Neural progenitor cell (in vitro differentiated cells): ENCODE data around the gene TRAPPC12. TPM values are rescaled to one million over a fixed set of nuclear protein-coding genes. Genes with fewer than 3 reads are reported as not detected.

Experiments
- DNase-seq: peaks from one replicate; pipeline ENCODE4 v3.0.0-alpha.2; 2016; ENCODE audit warnings: low spot score
- H2AFZ ChIP-seq: fragments of 200-600 bp; sonication (generic); replicated peaks from 2 replicates; pipeline ENCODE4 v1.6.1; 2016; ENCODE audit warnings: antibody characterized with exemption
- H3F3A ChIP-seq: fragments of 200-600 bp; sonication (generic); 2 replicates; pipeline ENCODE4 v1.6.1; 2016; ENCODE audit warnings: antibody characterized with exemption, low read depth
- H3K27ac ChIP-seq: fragments of 200-600 bp; sonication (generic); 2 replicates; pipeline ENCODE4 v1.5.1; 2016; ENCODE audit warnings: mild to moderate bottlenecking
- H3K27me3 ChIP-seq: fragments of 200-600 bp; sonication (generic); 2 replicates; pipeline ENCODE4 v1.6.1; 2016; ENCODE audit warnings: mild to moderate bottlenecking, moderate library complexity
- H3K36me3 ChIP-seq: fragments of 200-600 bp; sonication (generic); 2 replicates; pipeline ENCODE4 v1.5.1; 2016
- H3K4me1 ChIP-seq: fragments of 200-600 bp; sonication (generic); 2 replicates; pipeline ENCODE4 v1.6.1; 2016; ENCODE audit warnings: mixed run types
- H3K4me2 ChIP-seq: fragments of 200-600 bp; sonication (generic); 2 replicates; pipeline ENCODE4 v1.6.1; 2016
- H3K4me3 ChIP-seq: fragments of 200-600 bp; sonication (generic); 2 replicates; pipeline ENCODE4 v1.5.1; 2016
- H3K79me2 ChIP-seq: fragments of 200-600 bp; sonication (generic); 2 replicates; pipeline ENCODE4 v1.6.1; 2016; ENCODE audit warnings: low read depth
- H3K9ac ChIP-seq: fragments of 200-600 bp; sonication (generic); 2 replicates; pipeline ENCODE4 v1.6.1; 2016
- H3K9me3 ChIP-seq: fragments of 200-600 bp; sonication (generic); 2 replicates; pipeline ENCODE4 v1.5.1; 2016; ENCODE audit warnings: low read depth
- H4K20me1 ChIP-seq: fragments of 200-600 bp; sonication (generic); 2 replicates; pipeline ENCODE4 v1.6.1; 2016; ENCODE audit warnings: low read depth
- H3K27ac Mint-ChIP-seq: 3 replicates; pipeline ENCODE4 v1.8.0; 2021; ENCODE audit warnings: mixed read lengths
- H3K27me3 Mint-ChIP-seq: 2 replicates; pipeline ENCODE4 v1.8.0; 2022; ENCODE audit warnings: low read depth, mild to moderate bottlenecking, inconsistent platforms, moderate library complexity, mixed read lengths; ENCODE audit not compliant: insufficient read depth
- H3K36me3 Mint-ChIP-seq: 3 replicates; pipeline ENCODE4 v1.8.0; 2021; ENCODE audit warnings: mixed read lengths
- H3K4me1 Mint-ChIP-seq: 3 replicates; pipeline ENCODE4 v1.8.0; 2021; ENCODE audit warnings: mixed read lengths
- H3K4me3 Mint-ChIP-seq: 3 replicates; pipeline ENCODE4 v1.8.0; 2021; ENCODE audit warnings: mild to moderate bottlenecking, moderate library complexity, mixed read lengths
- H3K9me3 Mint-ChIP-seq: 3 replicates; pipeline ENCODE4 v1.8.0; 2020; ENCODE audit warnings: mixed read lengths
- CTCF ChIP-seq: fragments of 200-600 bp; sonication (generic); IDR thresholded peaks from 2 replicates; pipeline ENCODE4 v1.5.1; 2017; ENCODE audit warnings: antibody characterized with exemption, mild to moderate bottlenecking
- EZH2 ChIP-seq: fragments of 200-600 bp; sonication (generic); IDR thresholded peaks from 2 replicates; pipeline ENCODE4 v1.6.1; 2017; ENCODE audit warnings: antibody characterized with exemption, mild to moderate bottlenecking, moderate library complexity
- EZH2phosphoT487 ChIP-seq: fragments of 200-600 bp; sonication (generic); IDR thresholded peaks from 2 replicates; pipeline ENCODE4 v1.6.1; 2017; ENCODE audit warnings: antibody characterized with exemption
- total RNA-seq: library from RNA; depleted of rRNA; stranded (reverse); fragments of >200 nt; gene quantifications from 2 replicates; pipeline ENCODE4 v1.2.3, GENCODE V29; 2015; ENCODE audit warnings: low replicate concordance

The TRAPPC12 gene
- total RNA-seq, 1 donor from 2014 or later, result 59.5 TPM

GRCh38 chr2:3478846-3479385, 99.4 kb downstream of the TRAPPC12 start:
- Mint-ChIP-seq H3K36me3 (peaks cover 7% of the 10 kb centered on the region), H3K27me3 (peaks cover 2% of the 10 kb centered on the region), H3K4me3 (no peak overlapping the region), H3K4me1 (peaks cover 11% of the 10 kb centered on the region), H3K9me3 (no peaks in the 10 kb centered on the region), H3K27ac (no peak overlapping the region)
- Histone ChIP-seq H3K9ac (no peak overlapping the region), H3K36me3 (no peaks in the 10 kb centered on the region), H3K27ac (no peak overlapping the region), H3K9me3 (no peaks in the 10 kb centered on the region), H4K20me1 (no peaks in the 10 kb centered on the region), H3K79me2 (no peaks in the 10 kb centered on the region), H3K4me1 (peaks cover 11% of the 10 kb centered on the region), H3K4me3 (no peak overlapping the region), H2AFZ (no peak overlapping the region), H3K27me3 (no peaks in the 10 kb centered on the region), H3F3A (peaks cover 4% of the 10 kb centered on the region), H3K4me2 (no peak overlapping the region)
- no peak for TF ChIP-seq CTCF
- no peak for TF ChIP-seq EZH2phosphoT487
- TF ChIP-seq EZH2, result no peak
- no peak for DNase-seq

GRCh38 chr2:3479430-3480320, 100.2 kb downstream of the TRAPPC12 start:
- no peaks in the 10 kb centered on the region for H4K20me1 ChIP-seq
- H3K79me2 ChIP-seq, result no peaks in the 10 kb centered on the region
- peaks cover 11% of the 10 kb centered on the region for H3K4me1 ChIP-seq
- H3K27me3 ChIP-seq, result no peaks in the 10 kb centered on the region
- no peak for DNase-seq
- H3K4me2 ChIP-seq, result no peak overlapping the region
- H3K9ac ChIP-seq, result no peak overlapping the region
- no peaks in the 10 kb centered on the region for H3K36me3 ChIP-seq
- no peak overlapping the region for H3K4me3 Mint-ChIP-seq
- H3K36me3 Mint-ChIP-seq, result peaks cover 7% of the 10 kb centered on the region
- H3K4me1 Mint-ChIP-seq, result peaks cover 11% of the 10 kb centered on the region
- TF ChIP-seq CTCF (no peak), EZH2 (no peak)
- peaks cover 2% of the 10 kb centered on the region for H3K27me3 Mint-ChIP-seq
- no peak overlapping the region for H3K27ac ChIP-seq
- H3K4me3 ChIP-seq, result no peak overlapping the region
- no peak overlapping the region for H2AFZ ChIP-seq
- peaks cover 4% of the 10 kb centered on the region for H3F3A ChIP-seq
- H3K27ac Mint-ChIP-seq, result peak overlapping the region; percentile 82
- H3K9me3 Mint-ChIP-seq, result no peaks in the 10 kb centered on the region
- H3K9me3 ChIP-seq, result no peaks in the 10 kb centered on the region

GRCh38 chr2:3480352-3481010, 101.0 kb downstream of the TRAPPC12 start:
- H3K36me3 Mint-ChIP-seq, result peaks cover 12% of the 10 kb centered on the region
- H3F3A ChIP-seq, result peaks cover 4% of the 10 kb centered on the region
- no peak overlapping the region for H3K27ac ChIP-seq
- TF ChIP-seq CTCF (no peak), EZH2 (no peak), EZH2phosphoT487 (no peak)
- no peak overlapping the region for H3K4me3 Mint-ChIP-seq
- H2AFZ ChIP-seq, result no peak overlapping the region
- no peaks in the 10 kb centered on the region for H4K20me1 ChIP-seq
- H3K36me3 ChIP-seq, result no peaks in the 10 kb centered on the region
- no peak overlapping the region for H3K4me3 ChIP-seq
- H3K9me3 Mint-ChIP-seq, result peaks cover under 1% of the 10 kb centered on the region
- H3K27ac Mint-ChIP-seq, result peak overlapping the region; percentile 42
- no peaks in the 10 kb centered on the region for H3K9me3 ChIP-seq
- H3K9ac ChIP-seq, result no peak overlapping the region
- peaks cover 2% of the 10 kb centered on the region for H3K27me3 Mint-ChIP-seq
- H3K4me2 ChIP-seq, result no peak overlapping the region
- no peak for DNase-seq
- no peaks in the 10 kb centered on the region for H3K27me3 ChIP-seq
- H3K79me2 ChIP-seq, result no peaks in the 10 kb centered on the region
- peaks cover 11% of the 10 kb centered on the region for H3K4me1 Mint-ChIP-seq
- H3K4me1 ChIP-seq, result peaks cover 11% of the 10 kb centered on the region
